ENCODE data around the gene GRAMD4. TPM values are rescaled to one million over a fixed set of nuclear protein-coding genes. Genes with fewer than 3 reads are reported as not detected.

GRAMD4 gene
- total and polyA plus RNA-seq, 10 of the 15 experiments (the other 5 are each of a cell fraction or from before 2014, with no cell fraction given): 0.21 to 45.5 (median 10.6) TPM

DNA sequence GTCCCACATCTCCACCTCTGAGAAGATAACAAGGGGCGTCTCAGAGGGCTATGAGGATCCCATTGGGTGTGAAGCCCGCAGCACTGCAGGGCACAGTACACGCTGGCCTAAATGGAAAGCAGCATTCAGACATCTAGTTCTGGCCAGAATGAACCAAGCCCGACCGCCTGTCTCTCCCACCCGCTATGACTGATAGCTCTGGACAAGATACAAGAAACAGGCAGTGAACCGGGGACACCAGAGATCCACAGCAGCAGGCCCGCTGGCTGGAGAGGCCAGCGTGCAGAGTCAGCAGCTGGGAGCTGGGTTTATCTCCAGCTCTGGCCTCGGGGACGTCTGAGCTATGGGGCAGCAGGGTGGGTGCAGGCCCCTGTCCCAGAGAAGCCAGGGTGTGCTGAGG lies 108.3 kb downstream of the GRAMD4 start (continued):
- TF ChIP-seq, protein P1, sequence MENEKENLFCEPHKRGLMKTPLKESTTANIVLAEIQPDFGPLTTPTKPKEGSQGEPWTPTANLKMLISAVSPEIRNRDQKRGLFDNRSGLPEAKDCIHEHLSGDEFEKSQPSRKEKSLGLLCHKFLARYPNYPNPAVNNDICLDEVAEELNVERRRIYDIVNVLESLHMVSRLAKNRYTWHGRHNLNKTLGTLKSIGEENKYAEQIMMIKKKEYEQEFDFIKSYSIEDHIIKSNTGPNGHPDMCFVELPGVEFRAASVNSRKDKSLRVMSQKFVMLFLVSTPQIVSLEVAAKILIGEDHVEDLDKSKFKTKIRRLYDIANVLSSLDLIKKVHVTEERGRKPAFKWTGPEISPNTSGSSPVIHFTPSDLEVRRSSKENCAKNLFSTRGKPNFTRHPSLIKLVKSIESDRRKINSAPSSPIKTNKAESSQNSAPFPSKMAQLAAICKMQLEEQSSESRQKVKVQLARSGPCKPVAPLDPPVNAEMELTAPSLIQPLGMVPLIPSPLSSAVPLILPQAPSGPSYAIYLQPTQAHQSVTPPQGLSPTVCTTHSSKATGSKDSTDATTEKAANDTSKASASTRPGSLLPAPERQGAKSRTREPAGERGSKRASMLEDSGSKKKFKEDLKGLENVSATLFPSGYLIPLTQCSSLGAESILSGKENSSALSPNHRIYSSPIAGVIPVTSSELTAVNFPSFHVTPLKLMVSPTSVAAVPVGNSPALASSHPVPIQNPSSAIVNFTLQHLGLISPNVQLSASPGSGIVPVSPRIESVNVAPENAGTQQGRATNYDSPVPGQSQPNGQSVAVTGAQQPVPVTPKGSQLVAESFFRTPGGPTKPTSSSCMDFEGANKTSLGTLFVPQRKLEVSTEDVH (IDR thresholded peaks at IDR 0.05; ENCODE audit: low read depth, partially characterized antibody): no peak
- no peak for TF ChIP-seq CHD1 (IDR thresholded peaks at IDR 0.05; ENCODE audit: low read depth, low read length)
- no peak for TF ChIP-seq SMARCA5 (IDR thresholded peaks at IDR 0.05)
- no peak for TF ChIP-seq CTCF (IDR thresholded peaks at IDR 0.05 in 2 of 3, conservative IDR thresholded peaks at IDR 0.05 in 1 of 3; ENCODE audit: control insufficient read depth in 2 of 3, extremely low read depth in 1 of 3, insufficient read depth in 1 of 3, low read depth in 3 of 3, low read length in 3 of 3)
- no peak for TF ChIP-seq SUZ12 (IDR thresholded peaks at IDR 0.05; ENCODE audit: unreplicated experiment)

Other genes with a start within 250 kb of the GRAMD4 start
- 0.34 and 0.38 TPM in 2 replicates for gene CELSR1, start 82.8 kb upstream of the GRAMD4 start, total RNA-seq (2014; rRNA removed)
- 0.22 and 0.23 TPM in 2 replicates for gene CELSR1, start 82.8 kb upstream of the GRAMD4 start, total RNA-seq (2014; rRNA removed; fragmentation: Illumina TruSeq; extraction: Trizol)
- gene CELSR1, start 82.8 kb upstream of the GRAMD4 start, total RNA-seq (2021): 0.74 and 0.90 TPM in 2 replicates
- 1.3 and 1.7 TPM in 2 replicates for gene CELSR1, start 82.8 kb upstream of the GRAMD4 start, polyA plus RNA-seq (2011; rRNA removed)
- 0.32 and 0.37 TPM in 2 replicates for gene CELSR1, start 82.8 kb upstream of the GRAMD4 start, polyA plus RNA-seq (2014; fragmentation: Illumina TruSeq; extraction: Trizol)
- gene CELSR1, start 82.8 kb upstream of the GRAMD4 start, polyA plus RNA-seq (2014; fragmentation: Nextera tagmentation; extraction: Ambion mirVana): under 1 TPM in 1 of 2 experiments, not detected in 1; 0.05 TPM
- 0.66 and 0.78 TPM in 2 replicates for gene CELSR1, start 82.8 kb upstream of the GRAMD4 start, polyA plus RNA-seq (2014; rRNA removed)
- gene CELSR1, start 82.8 kb upstream of the GRAMD4 start, polyA plus RNA-seq (2016; fragmentation: Nextera tagmentation; extraction: Ambion mirVana): under 1 TPM in 1 of 2 experiments, not detected in 1; 0.08 TPM
- gene CERK, start 117.9 kb downstream of the GRAMD4 start, total RNA-seq (2014; rRNA removed): 40.3 and 40.6 TPM in 2 replicates
- 30.8 and 32.6 TPM in 2 replicates for gene CERK, start 117.9 kb downstream of the GRAMD4 start, total RNA-seq (2014; rRNA removed; fragmentation: Illumina TruSeq; extraction: Trizol)
- gene CERK, start 117.9 kb downstream of the GRAMD4 start, total RNA-seq (2021): 41.1 and 42.0 TPM in 2 replicates
- gene CERK, start 117.9 kb downstream of the GRAMD4 start, polyA plus RNA-seq (2011; rRNA removed): 25.3 and 27.8 TPM in 2 replicates
- gene CERK, start 117.9 kb downstream of the GRAMD4 start, polyA plus RNA-seq (2014; fragmentation: Illumina TruSeq; extraction: Trizol): 15.3 and 26.8 TPM in 2 replicates
- 1 to 10 TPM; 4.0 to 5.8 TPM for gene CERK, start 117.9 kb downstream of the GRAMD4 start, polyA plus RNA-seq (2014; fragmentation: Nextera tagmentation; extraction: Ambion mirVana)
- 39.8 and 46.9 TPM in 2 replicates for gene CERK, start 117.9 kb downstream of the GRAMD4 start, polyA plus RNA-seq (2014; rRNA removed)
- 10 to 100 TPM; 26.9 to 35.6 TPM for gene CERK, start 117.9 kb downstream of the GRAMD4 start, polyA plus RNA-seq (2016; fragmentation: Nextera tagmentation; extraction: Ambion mirVana)
- 25.2 and 27.7 TPM in 2 replicates for gene TBC1D22A, start 142.3 kb downstream of the GRAMD4 start, total RNA-seq (2014; rRNA removed)
- gene TBC1D22A, start 142.3 kb downstream of the GRAMD4 start, total RNA-seq (2014; rRNA removed; fragmentation: Illumina TruSeq; extraction: Trizol): 9.8 and 9.9 TPM in 2 replicates
- gene TBC1D22A, start 142.3 kb downstream of the GRAMD4 start, total RNA-seq (2021): 44.7 and 45.5 TPM in 2 replicates
- gene TBC1D22A, start 142.3 kb downstream of the GRAMD4 start, polyA plus RNA-seq (2011; rRNA removed): 30.9 and 41.8 TPM in 2 replicates
- 18.6 and 24.1 TPM in 2 replicates for gene TBC1D22A, start 142.3 kb downstream of the GRAMD4 start, polyA plus RNA-seq (2014; fragmentation: Illumina TruSeq; extraction: Trizol)
- 1 to 10 TPM in 1 of 2 experiments, under 1 TPM in 1; 0.63 to 2.6 TPM for gene TBC1D22A, start 142.3 kb downstream of the GRAMD4 start, polyA plus RNA-seq (2014; fragmentation: Nextera tagmentation; extraction: Ambion mirVana)
- 30.9 and 35.2 TPM in 2 replicates for gene TBC1D22A, start 142.3 kb downstream of the GRAMD4 start, polyA plus RNA-seq (2014; rRNA removed)
- 10 to 100 TPM; 27.0 to 32.9 TPM for gene TBC1D22A, start 142.3 kb downstream of the GRAMD4 start, polyA plus RNA-seq (2016; fragmentation: Nextera tagmentation; extraction: Ambion mirVana)